B cell (primary cell): ENCODE results near the gene HLA-DQA1.

Source experiments
- EZH2 ChIP-seq: IDR thresholded peaks from 2 replicates; pipeline ENCODE4 v1.6.1; 2012; ENCODE audit warnings: borderline replicate concordance, low read depth, mild to moderate bottlenecking, moderate library complexity, low read length; ENCODE audit not compliant: insufficient read depth, poor library complexity, severe bottlenecking
- TF ChIP-seq, protein P1 (sequence below): fragments of 200-600 bp; IDR thresholded peaks from one replicate; pipeline ENCODE4 v1.8.0; 2022; ENCODE audit warnings: antibody characterized with exemption, mild to moderate bottlenecking

- TF ChIP-seq, protein P1, sequence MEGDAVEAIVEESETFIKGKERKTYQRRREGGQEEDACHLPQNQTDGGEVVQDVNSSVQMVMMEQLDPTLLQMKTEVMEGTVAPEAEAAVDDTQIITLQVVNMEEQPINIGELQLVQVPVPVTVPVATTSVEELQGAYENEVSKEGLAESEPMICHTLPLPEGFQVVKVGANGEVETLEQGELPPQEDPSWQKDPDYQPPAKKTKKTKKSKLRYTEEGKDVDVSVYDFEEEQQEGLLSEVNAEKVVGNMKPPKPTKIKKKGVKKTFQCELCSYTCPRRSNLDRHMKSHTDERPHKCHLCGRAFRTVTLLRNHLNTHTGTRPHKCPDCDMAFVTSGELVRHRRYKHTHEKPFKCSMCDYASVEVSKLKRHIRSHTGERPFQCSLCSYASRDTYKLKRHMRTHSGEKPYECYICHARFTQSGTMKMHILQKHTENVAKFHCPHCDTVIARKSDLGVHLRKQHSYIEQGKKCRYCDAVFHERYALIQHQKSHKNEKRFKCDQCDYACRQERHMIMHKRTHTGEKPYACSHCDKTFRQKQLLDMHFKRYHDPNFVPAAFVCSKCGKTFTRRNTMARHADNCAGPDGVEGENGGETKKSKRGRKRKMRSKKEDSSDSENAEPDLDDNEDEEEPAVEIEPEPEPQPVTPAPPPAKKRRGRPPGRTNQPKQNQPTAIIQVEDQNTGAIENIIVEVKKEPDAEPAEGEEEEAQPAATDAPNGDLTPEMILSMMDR, result no peak
- no peak for TF ChIP-seq EZH2
Observed at GRCh38 chr6:32603888-32604287, 33.3 kb upstream of the HLA-DQA1 start.
